ENCODE measurements around the gene SIRT6.
A peak's percentile ranks its signal among the peaks of the same experiment; 100 is the strongest.
"Not testable (repeated sequence)": the region's sequence is repeated elsewhere in the genome, so short reads cannot be mapped to it uniquely, and the experiment has no call there.

Gene SIRT6

GRCh38 chr19:4182084-4182810 is at the start of gene SIRT6, which contains the start of gene ANKRD24:
Gene SIRT6 (minus strand): TSS chr19:4182563. CDS start chr19:4182539, 24 bp downstream.
Gene ANKRD24 (plus strand): TSS chr19:4182689. CDS start chr19:4186426, 3,737 bp downstream.
- peak; percentile 89 to 92 for DNase-seq (ENCODE audit: extremely low read depth in 1 of 2, low read depth in 1 of 2)

GRCh38 chr19:4232139-4232538 is 49.8 kb upstream of the SIRT6 start:
- not testable (repeated sequence) for DNase-seq (ENCODE audit: extremely low read depth in 1 of 2, low read depth in 1 of 2)

- DNase-seq (ENCODE audit: extremely low read depth in 1 of 2, low read depth in 1 of 2) = not testable (repeated sequence)
Observed at GRCh38 chr19:4231521-4231920, 49.2 kb upstream of the SIRT6 start.

GRCh38 chr19:4230237-4230636 is 47.9 kb upstream of the SIRT6 start:
- DNase-seq (ENCODE audit: extremely low read depth in 1 of 2, low read depth in 1 of 2) = not testable (repeated sequence)

DNA sequence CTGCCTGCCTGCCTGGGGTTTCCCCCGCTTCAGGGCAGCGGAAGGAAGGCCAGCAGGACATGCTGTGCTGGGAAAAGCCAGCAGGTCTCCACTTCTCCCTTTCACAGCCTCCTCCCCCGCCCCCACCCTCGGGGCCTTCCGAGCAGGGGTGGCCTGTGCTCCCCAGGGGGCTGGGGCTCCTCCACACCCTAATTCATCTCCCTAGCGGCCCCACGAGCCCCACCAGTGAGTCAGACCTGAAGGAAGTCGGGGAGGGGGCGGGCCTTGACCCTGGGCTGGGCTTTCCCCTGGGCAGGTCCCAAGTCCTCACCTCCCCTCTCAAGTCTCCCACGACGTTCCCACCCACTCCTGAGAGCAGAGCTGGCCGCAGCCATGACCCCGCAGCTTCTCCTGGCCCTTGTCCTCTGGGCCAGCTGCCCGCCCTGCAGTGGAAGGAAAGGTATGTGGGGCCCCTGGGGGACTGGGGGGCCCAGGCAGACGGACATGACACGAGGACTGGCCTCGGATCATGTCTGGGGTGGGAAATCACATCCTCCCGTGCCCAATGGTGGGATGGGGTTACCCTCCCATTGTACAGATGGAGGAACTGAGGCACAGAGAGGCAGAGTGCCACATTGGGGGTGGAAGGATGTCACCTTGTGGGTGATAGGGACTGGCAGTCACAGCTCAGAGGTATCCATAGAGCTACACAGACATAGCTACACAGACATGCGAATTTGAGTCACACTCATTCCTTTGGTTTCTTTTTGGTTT is 47.0 kb upstream of the SIRT6 start, which contains the start of gene EBI3:
Gene EBI3, plus strand, starts transcription at position 345 of the 753 bp plus-strand sequence. Its CDS starts 28 bp downstream, at position 373.
- DNase-seq (ENCODE audit: extremely low read depth in 1 of 2, low read depth in 1 of 2) = peak; percentile 43 to 59

- DNase-seq (ENCODE audit: extremely low read depth in 1 of 2, low read depth in 1 of 2) = no peak
Observed at GRCh38 chr19:4228765-4229178, 46.4 kb upstream of the SIRT6 start.

DNA sequence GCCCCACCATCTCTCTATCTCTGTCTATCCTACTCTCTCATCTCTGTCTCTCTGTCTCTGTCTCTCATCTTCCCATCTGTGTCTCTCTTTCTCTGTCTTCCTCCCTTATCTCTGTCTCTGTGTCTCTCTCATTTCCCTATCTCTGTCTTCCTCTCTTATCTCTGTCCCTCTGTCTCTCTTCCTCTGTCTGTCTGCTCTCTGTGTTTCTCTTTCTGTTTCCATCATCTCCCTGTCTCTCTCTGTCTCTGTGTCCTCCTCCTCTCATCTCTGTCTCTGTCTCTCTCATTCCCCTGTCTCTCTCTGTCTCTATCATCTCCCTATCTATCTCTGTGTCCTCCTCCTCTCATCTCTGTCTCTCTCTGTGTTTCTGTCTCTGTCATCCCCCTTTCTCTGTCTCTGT is 45.4 kb upstream of the SIRT6 start:
- DNase-seq (ENCODE audit: extremely low read depth in 1 of 2, low read depth in 1 of 2) = no peak

DNA sequence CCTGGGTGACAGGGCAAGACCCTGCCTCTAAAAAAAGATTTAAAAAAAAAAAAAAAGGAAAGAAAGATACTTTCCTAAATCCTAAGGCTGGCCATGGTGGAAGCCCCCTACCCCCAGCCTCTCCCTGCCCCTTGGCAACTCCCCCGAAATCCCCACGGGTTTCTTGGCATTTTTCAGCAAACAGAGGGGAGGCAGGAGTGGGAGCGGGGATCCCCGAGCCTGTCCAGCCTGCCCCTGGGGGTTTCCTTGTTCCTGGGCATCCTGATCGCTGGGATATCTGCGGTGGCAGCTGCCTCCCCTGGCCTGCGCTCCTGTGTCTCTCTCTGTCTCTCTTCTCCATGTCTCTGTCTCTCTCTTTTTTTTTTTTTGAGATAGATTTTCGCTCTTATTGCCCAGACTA is 43.5 kb upstream of the SIRT6 start:
- no peak for DNase-seq (ENCODE audit: extremely low read depth in 1 of 2, low read depth in 1 of 2)

- DNase-seq (ENCODE audit: extremely low read depth in 1 of 2, low read depth in 1 of 2) = no peak
Observed at GRCh38 chr19:4224470-4224869, 42.1 kb upstream of the SIRT6 start.

- DNase-seq (ENCODE audit: extremely low read depth in 1 of 2, low read depth in 1 of 2) = no peak
Observed at GRCh38 chr19:4220188-4220587, 37.8 kb upstream of the SIRT6 start.

- DNase-seq (ENCODE audit: extremely low read depth in 1 of 2, low read depth in 1 of 2) = not testable (repeated sequence)
Observed at GRCh38 chr19:4218523-4218922, 36.2 kb upstream of the SIRT6 start.

GRCh38 chr19:4217429-4218264 is 35.3 kb upstream of the SIRT6 start:
- no peak for DNase-seq (ENCODE audit: extremely low read depth in 1 of 2, low read depth in 1 of 2)

DNA sequence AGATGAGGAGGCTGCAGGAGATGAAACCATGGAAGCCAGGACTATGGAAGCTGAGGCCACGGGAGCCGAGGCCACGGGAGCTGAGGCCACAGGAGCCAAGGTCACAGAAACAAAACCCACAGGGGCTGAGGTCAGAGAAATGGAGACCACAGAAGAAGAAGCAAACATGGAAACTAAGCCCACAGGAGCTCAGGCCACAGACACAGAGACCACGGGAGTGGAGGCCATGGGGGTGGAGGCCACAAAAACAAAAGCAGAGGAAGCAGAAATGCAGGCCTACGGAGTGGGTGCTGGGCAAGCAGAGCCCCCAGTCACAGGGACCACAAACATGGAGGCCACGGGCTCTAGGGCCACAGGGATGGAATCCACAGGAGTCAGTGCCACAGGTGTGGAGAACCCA is 34.5 kb upstream of the SIRT6 start:
- no peak for DNase-seq (ENCODE audit: extremely low read depth in 1 of 2, low read depth in 1 of 2)

- DNase-seq (ENCODE audit: extremely low read depth in 1 of 2, low read depth in 1 of 2) = no peak
Observed at GRCh38 chr19:4215807-4216206, 33.4 kb upstream of the SIRT6 start.

DNA sequence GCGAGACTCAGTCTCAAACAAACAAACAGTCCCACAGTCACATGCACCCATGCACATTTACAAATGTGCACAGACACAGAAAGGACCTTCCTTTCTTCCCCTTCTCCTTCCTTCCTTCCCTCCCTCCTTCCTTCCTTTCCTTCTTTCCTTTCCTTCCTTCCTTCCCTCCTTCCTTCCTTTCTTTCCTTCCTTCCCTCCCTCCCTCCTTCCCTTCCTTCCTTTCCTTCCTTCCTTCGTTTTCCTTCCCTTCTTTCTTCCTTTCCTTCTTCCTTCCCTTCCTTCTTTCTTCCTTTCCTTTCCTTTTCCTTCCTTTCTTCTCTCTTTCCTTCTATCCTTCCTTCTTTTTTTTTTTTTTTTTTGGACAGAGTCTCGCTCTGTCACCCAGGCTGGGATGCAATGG is 30.8 kb upstream of the SIRT6 start:
- DNase-seq (ENCODE audit: extremely low read depth in 1 of 2, low read depth in 1 of 2) = no peak

GRCh38 chr19:4210166-4210731 is 27.9 kb upstream of the SIRT6 start:
- no peak for DNase-seq (ENCODE audit: extremely low read depth in 1 of 2, low read depth in 1 of 2)

DNA sequence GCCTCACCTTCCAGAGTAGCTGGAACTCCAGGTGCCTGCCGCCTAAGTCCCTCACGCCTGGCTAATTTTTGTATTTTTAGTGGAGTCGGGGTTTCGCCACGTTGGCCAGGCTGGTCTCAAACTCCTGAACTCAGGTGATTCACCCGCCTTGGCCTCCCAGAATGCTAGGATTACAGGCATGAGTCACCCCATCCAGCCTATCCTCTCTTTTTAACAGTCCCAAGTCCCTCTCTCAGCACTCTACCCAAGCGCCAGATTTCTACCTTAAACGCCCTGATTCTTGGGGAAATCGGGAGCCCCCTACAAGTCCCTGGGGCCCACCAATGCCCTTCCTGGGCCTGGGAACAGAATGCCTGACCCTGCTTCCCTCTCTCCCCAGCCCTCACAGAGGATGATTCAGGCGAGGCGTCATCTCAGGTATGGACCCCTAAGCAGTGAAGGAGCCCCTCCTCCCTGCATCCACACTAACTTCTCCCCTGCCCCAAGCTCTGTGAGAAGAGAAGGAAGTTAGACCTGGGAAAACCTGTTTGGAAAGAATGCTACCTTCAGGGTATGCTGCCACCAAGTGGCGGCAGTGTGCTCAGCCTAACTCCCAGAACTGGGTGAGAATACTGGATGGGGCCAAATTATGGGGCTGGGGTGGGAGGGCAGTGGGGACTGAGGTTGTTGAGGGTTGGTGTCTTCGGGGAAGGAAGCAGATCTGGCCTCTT is 26.2 kb upstream of the SIRT6 start:
- DNase-seq (ENCODE audit: extremely low read depth in 1 of 2, low read depth in 1 of 2) = no peak

GRCh38 chr19:4206818-4207484 is 24.6 kb upstream of the SIRT6 start:
- no peak for DNase-seq (ENCODE audit: extremely low read depth in 1 of 2, low read depth in 1 of 2)

- no peak for DNase-seq (ENCODE audit: extremely low read depth in 1 of 2, low read depth in 1 of 2)
Observed at GRCh38 chr19:4201798-4202197, 19.4 kb upstream of the SIRT6 start.

Measured in stimulated activated CD8-positive, alpha-beta memory T cell treated with anti-CD3 and anti-CD28 coated beads, Interleukin-7, amount 100 ng/mL, for 48 hours (primary cell).